K562 (cell line): Measurements from ENCODE around the gene PITHD1. TPM values are rescaled to one million over a fixed set of nuclear protein-coding genes. Genes with fewer than 3 reads are reported as not detected.

Experiments
- BACH1 ChIP-seq: fragments of 200-800 bp; sonication (Bioruptor generic); IDR thresholded peaks from 2 replicates; pipeline ENCODE4 v1.6.1; 2016; ENCODE audit warnings: missing genetic modification characterization, missing compliant biosample characterization
- DACH1 ChIP-seq: fragments of 450-650 bp; IDR thresholded peaks from 2 replicates; pipeline ENCODE4 v1.6.1; 2018; ENCODE audit not compliant: partially characterized antibody
- HMGN3 ChIP-seq: IDR thresholded peaks from 2 replicates; pipeline ENCODE4 v1.6.1; 2011; ENCODE audit warnings: borderline replicate concordance, low read depth, mild to moderate bottlenecking, mixed read lengths, low read length; ENCODE audit not compliant: insufficient read length; ENCODE audit errors: extremely low read depth
- MAFG ChIP-seq: fragments of 450-650 bp; conservative IDR thresholded peaks from 2 replicates; pipeline ENCODE4 v1.6.1; 2016; ENCODE audit warnings: missing genetic modification characterization, missing compliant biosample characterization
- MBD2 ChIP-seq: sonication (generic); IDR thresholded peaks from 2 replicates; pipeline ENCODE4 v1.6.1; 2016; ENCODE audit warnings: low read depth, borderline replicate concordance
- NFE2 ChIP-seq: IDR thresholded peaks from 2 replicates; pipeline ENCODE4 v1.6.1; 2014; ENCODE audit warnings: antibody characterized with exemption, low read depth
- NRF1 ChIP-seq, 2 experiments: fragments of 450-650 bp; IDR thresholded peaks in 1 of 2; conservative IDR thresholded peaks in 1 of 2; 2 replicates each; pipeline ENCODE4 v1.6.1; 2014; ENCODE audit warnings: mild to moderate bottlenecking in 2 of 2
- OTX1 ChIP-seq: fragments of 450-650 bp; formaldehyde crosslinking; IDR thresholded peaks from 2 replicates; pipeline ENCODE4 v1.4.0; 2022; ENCODE audit warnings: mild to moderate bottlenecking
- RAD51 ChIP-seq: fragments of 450-650 bp; IDR thresholded peaks from 2 replicates; pipeline ENCODE4 v1.7.1; 2016; ENCODE audit warnings: low read depth, mild to moderate bottlenecking, borderline replicate concordance
- RB1 ChIP-seq: fragments of 450-650 bp; IDR thresholded peaks from 2 replicates; pipeline ENCODE4 v1.6.1; 2017; ENCODE audit warnings: low read depth, mild to moderate bottlenecking
- RBBP5 ChIP-seq: fragments of 200-600 bp; sonication (generic); IDR thresholded peaks from 2 replicates; pipeline ENCODE4 v1.6.1; 2012; ENCODE audit warnings: borderline replicate concordance, mild to moderate bottlenecking, low read length, control low read depth, inconsistent platforms; ENCODE audit not compliant: insufficient read depth, poor library complexity, severe bottlenecking
- SNRNP70 ChIP-seq: fragments of 200-400 bp; formaldehyde crosslinking; optimal IDR thresholded peaks from 2 replicates; pipeline ENCODE3; 2017; ENCODE audit warnings: low read depth, low read length
- TRIM28 ChIP-seq: fragments of 450-650 bp; IDR thresholded peaks from 2 replicates; pipeline ENCODE4 v1.6.1; 2017
- YY1 ChIP-seq, 3 experiments: IDR thresholded peaks; 2 replicates each; pipeline ENCODE4 v1.6.1; 2011; ENCODE audit warnings: low read length in 2 of 3, mild to moderate bottlenecking in 2 of 3, moderate library complexity in 2 of 3, borderline replicate concordance in 1 of 3, control low read depth in 1 of 3, low read depth in 1 of 3; ENCODE audit not compliant: insufficient read depth in 3 of 3, insufficient replicate concordance in 2 of 3, control insufficient read depth in 1 of 3, insufficient read length in 1 of 3; ENCODE audit errors: extremely low read depth in 1 of 3
- ZNF644 ChIP-seq: fragments of 200-800 bp; sonication (Bioruptor generic); IDR thresholded peaks from 2 replicates; pipeline ENCODE4 v1.6.1; 2016; ENCODE audit warnings: low read depth, missing genetic modification characterization, missing compliant biosample characterization
- ZNF75A ChIP-seq: fragments of 450-650 bp; formaldehyde crosslinking; IDR thresholded peaks from 2 replicates; pipeline ENCODE4 v1.4.0; 2020; ENCODE audit warnings: mild to moderate bottlenecking
- polyA plus RNA-seq, 8 experiments: library from polyadenylated mRNA; depleted of rRNA in 4 of 8; stranded (reverse) in 5 of 8; unstranded in 3 of 8; fragments of >200 nt; fragmentation: Nextera tagmentation in 2 of 8; fragmentation: Illumina TruSeq in 1 of 8; extraction: Ambion mirVana in 2 of 8; extraction: Trizol in 1 of 8; gene quantifications; 2 replicates each; pipeline versions ENCODE4 v1.2.1 to v1.2.3, GENCODE V29; 2011 to 2014; ENCODE audit warnings: inconsistent platforms in 1 of 8, missing spikeins in 1 of 8
- total RNA-seq, 7 experiments: library from RNA; depleted of rRNA in 6 of 7; stranded (reverse); fragments of >200 nt in 6 of 7; fragmentation: Illumina TruSeq in 2 of 7; extraction: Trizol in 2 of 7; gene quantifications; 2 replicates each; pipeline versions ENCODE4 v1.2.1 to v1.2.3, GENCODE V29; 2011 to 2021; ENCODE audit warnings: low replicate concordance in 1 of 7
- TF ChIP-seq, protein P1 (sequence below): fragments of 450-650 bp; IDR thresholded peaks from 2 replicates; pipeline ENCODE4 v1.6.1; 2014; ENCODE audit warnings: low read depth, mild to moderate bottlenecking, moderate library complexity, borderline replicate concordance
- TF ChIP-seq, protein P2 (sequence below): sonication (generic); formaldehyde crosslinking; IDR thresholded peaks from 2 replicates; pipeline ENCODE4 v1.8.0; 2022; ENCODE audit warnings: mild to moderate bottlenecking, low read depth, missing genetic modification reagents
- TF ChIP-seq, protein P3 (sequence below): sonication (generic); formaldehyde crosslinking; IDR thresholded peaks from 2 replicates; pipeline ENCODE4 v1.8.1; 2023; ENCODE audit warnings: mild to moderate bottlenecking, missing genetic modification reagents
- TF ChIP-seq, protein P4 (sequence below): fragments of 450-650 bp; IDR thresholded peaks from 2 replicates; pipeline ENCODE4 v1.6.1; 2016; ENCODE audit warnings: borderline replicate concordance

Gene PITHD1
- total and polyA plus RNA-seq, 9 of the 15 experiments (the other 6 are each of a cell fraction or from before 2014, with no cell fraction given), result 46.5 to 175 (median 149) TPM

DNA sequence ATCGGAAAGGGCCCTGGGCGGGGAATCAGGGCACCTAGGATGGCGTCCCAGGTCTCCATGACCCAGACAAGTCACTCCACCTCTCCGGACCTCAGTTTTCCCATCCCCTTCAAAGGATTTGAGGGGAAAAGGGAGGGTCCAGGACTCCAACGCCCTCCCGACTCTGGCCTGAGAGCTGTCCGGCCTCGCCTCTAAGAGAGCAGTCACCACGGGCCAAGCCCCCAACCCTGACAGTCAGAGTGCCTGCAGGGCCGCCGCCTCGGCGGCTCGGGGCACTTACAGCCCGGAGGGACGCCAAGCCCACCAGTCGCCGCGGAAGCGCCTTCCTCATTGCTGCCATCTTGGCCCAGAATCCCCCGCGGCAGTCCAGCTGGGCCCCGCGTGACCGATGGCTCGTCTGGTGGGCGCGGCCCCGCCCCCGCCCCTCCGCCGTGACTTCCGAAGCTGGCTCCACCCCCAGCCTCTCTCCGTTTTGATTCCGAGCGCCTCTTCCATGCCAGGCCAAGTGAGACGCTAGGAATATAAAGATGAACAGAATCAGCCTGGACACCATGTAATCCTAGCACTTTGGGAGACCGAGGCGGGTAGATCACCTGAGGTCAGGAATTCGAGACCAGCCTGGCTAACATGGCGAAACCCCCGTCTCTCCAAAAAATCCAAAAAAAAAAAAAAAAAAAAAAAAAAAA is 47.0 kb downstream of the PITHD1 start, which contains the start of gene HMGCL (continued):
- TF ChIP-seq, protein P1, sequence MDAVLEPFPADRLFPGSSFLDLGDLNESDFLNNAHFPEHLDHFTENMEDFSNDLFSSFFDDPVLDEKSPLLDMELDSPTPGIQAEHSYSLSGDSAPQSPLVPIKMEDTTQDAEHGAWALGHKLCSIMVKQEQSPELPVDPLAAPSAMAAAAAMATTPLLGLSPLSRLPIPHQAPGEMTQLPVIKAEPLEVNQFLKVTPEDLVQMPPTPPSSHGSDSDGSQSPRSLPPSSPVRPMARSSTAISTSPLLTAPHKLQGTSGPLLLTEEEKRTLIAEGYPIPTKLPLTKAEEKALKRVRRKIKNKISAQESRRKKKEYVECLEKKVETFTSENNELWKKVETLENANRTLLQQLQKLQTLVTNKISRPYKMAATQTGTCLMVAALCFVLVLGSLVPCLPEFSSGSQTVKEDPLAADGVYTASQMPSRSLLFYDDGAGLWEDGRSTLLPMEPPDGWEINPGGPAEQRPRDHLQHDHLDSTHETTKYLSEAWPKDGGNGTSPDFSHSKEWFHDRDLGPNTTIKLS, result peak; percentile 50
- TF ChIP-seq RB1 (peak; percentile 93), NRF1 (conservative IDR thresholded peaks at IDR 0.05 in 1 of 2, IDR thresholded peaks at IDR 0.05 in 1 of 2) (peak in 1 of 2 experiments; percentile 30; a peak in 2 of 4 replicates), RAD51 (peak; percentile 88), YY1 (IDR thresholded peaks at IDR 0.05; ENCODE audit: borderline replicate concordance in 1 of 3, control insufficient read depth in 1 of 3, extremely low read depth in 1 of 3, insufficient read depth in 3 of 3, insufficient read length in 1 of 3, insufficient replicate concordance in 2 of 3, low read depth in 1 of 3, low read length in 2 of 3) (peak; percentile 85 to 99 (median 98)), HMGN3 (peak; percentile 96), MAFG (tag) (no peak), MBD2 (peak; percentile 86), OTX1 (peak; percentile 46; the same call in 1 of the 2 replicates), ZNF644 (tag) (peak; percentile 46; the same call in 1 of the 2 replicates), BACH1 (tag) (no peak), TRIM28 (0 out of 2 replicates have a peak, but pooled peaks have one; percentile 27), RBBP5 (peak; percentile 91), DACH1 (peak; percentile 98), NFE2 (peak; percentile 16; the same call in 1 of the 2 replicates), ZNF75A (CRISPR knock-in tag) (no peak; the same call in 1 of the 2 replicates), SNRNP70 (no peak)
- TF ChIP-seq, protein P2, sequence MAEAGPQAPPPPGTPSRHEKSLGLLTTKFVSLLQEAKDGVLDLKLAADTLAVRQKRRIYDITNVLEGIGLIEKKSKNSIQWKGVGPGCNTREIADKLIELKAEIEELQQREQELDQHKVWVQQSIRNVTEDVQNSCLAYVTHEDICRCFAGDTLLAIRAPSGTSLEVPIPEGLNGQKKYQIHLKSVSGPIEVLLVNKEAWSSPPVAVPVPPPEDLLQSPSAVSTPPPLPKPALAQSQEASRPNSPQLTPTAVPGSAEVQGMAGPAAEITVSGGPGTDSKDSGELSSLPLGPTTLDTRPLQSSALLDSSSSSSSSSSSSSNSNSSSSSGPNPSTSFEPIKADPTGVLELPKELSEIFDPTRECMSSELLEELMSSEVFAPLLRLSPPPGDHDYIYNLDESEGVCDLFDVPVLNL, result no peak
- TF ChIP-seq, protein P3, sequence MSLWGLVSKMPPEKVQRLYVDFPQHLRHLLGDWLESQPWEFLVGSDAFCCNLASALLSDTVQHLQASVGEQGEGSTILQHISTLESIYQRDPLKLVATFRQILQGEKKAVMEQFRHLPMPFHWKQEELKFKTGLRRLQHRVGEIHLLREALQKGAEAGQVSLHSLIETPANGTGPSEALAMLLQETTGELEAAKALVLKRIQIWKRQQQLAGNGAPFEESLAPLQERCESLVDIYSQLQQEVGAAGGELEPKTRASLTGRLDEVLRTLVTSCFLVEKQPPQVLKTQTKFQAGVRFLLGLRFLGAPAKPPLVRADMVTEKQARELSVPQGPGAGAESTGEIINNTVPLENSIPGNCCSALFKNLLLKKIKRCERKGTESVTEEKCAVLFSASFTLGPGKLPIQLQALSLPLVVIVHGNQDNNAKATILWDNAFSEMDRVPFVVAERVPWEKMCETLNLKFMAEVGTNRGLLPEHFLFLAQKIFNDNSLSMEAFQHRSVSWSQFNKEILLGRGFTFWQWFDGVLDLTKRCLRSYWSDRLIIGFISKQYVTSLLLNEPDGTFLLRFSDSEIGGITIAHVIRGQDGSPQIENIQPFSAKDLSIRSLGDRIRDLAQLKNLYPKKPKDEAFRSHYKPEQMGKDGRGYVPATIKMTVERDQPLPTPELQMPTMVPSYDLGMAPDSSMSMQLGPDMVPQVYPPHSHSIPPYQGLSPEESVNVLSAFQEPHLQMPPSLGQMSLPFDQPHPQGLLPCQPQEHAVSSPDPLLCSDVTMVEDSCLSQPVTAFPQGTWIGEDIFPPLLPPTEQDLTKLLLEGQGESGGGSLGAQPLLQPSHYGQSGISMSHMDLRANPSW (CRISPR knock-in tag), result no peak
- TF ChIP-seq, protein P4, sequence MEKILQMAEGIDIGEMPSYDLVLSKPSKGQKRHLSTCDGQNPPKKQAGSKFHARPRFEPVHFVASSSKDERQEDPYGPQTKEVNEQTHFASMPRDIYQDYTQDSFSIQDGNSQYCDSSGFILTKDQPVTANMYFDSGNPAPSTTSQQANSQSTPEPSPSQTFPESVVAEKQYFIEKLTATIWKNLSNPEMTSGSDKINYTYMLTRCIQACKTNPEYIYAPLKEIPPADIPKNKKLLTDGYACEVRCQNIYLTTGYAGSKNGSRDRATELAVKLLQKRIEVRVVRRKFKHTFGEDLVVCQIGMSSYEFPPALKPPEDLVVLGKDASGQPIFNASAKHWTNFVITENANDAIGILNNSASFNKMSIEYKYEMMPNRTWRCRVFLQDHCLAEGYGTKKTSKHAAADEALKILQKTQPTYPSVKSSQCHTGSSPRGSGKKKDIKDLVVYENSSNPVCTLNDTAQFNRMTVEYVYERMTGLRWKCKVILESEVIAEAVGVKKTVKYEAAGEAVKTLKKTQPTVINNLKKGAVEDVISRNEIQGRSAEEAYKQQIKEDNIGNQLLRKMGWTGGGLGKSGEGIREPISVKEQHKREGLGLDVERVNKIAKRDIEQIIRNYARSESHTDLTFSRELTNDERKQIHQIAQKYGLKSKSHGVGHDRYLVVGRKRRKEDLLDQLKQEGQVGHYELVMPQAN, result peak; percentile 82
